ENCODE measurements around the gene CSGALNACT2.

The CSGALNACT2 gene

GRCh38 chr10:43112608-43112961, 25.7 kb upstream of the CSGALNACT2 start:
- no peak for DNase-seq

- DNase-seq, result no peak
Measured at GRCh38 chr10:43113201-43114087, 24.8 kb upstream of the CSGALNACT2 start.

- DNase-seq, result no peak
Measured at GRCh38 chr10:43114088-43114742, 24.0 kb upstream of the CSGALNACT2 start.

GRCh38 chr10:43114743-43115611, 23.3 kb upstream of the CSGALNACT2 start:
- DNase-seq, result no peak

GRCh38 chr10:43115881-43116595, 22.2 kb upstream of the CSGALNACT2 start:
- DNase-seq, result no peak

GRCh38 chr10:43116596-43116995, 21.6 kb upstream of the CSGALNACT2 start:
- no peak for DNase-seq

GRCh38 chr10:43117031-43117776, 21.0 kb upstream of the CSGALNACT2 start:
- DNase-seq, result no peak

- no peak for DNase-seq
Measured at GRCh38 chr10:43117777-43118583, 20.3 kb upstream of the CSGALNACT2 start.

GRCh38 chr10:43118631-43119415, 19.4 kb upstream of the CSGALNACT2 start:
- DNase-seq, result no peak

- DNase-seq, result no peak
Measured at GRCh38 chr10:43119416-43120115, 18.7 kb upstream of the CSGALNACT2 start.

GRCh38 chr10:43120116-43120928, 17.9 kb upstream of the CSGALNACT2 start:
- DNase-seq, result no peak

- no peak for DNase-seq
Measured at GRCh38 chr10:43120929-43121314, 17.3 kb upstream of the CSGALNACT2 start.

GRCh38 chr10:43121444-43121843, 16.8 kb upstream of the CSGALNACT2 start:
- no peak for DNase-seq

GRCh38 chr10:43122096-43122495, 16.1 kb upstream of the CSGALNACT2 start:
- DNase-seq, result no peak

GRCh38 chr10:43122826-43123225, 15.4 kb upstream of the CSGALNACT2 start:
- DNase-seq, result no peak

- no peak for DNase-seq
Measured at GRCh38 chr10:43123361-43124093, 14.7 kb upstream of the CSGALNACT2 start.

- no peak for DNase-seq
Measured at GRCh38 chr10:43124094-43124521, 14.1 kb upstream of the CSGALNACT2 start.

Measured in amniotic stem cell (primary cell).